WTC11 (cell line): ENCODE measurements around the gene CLASP1. TPM values are rescaled to one million over a fixed set of nuclear protein-coding genes. Genes with fewer than 3 reads are reported as not detected.

Source experiments
- ATAC-seq: fragments of 200-7000 bp; cut with Tn5 transposase; 2 replicates; pipeline ENCODE4 v1.10.0; 2021; ENCODE audit warnings: mild to moderate bottlenecking, moderate library complexity
- CTCF ChIA-PET: fragments of 300-600 bp; sonication (Branson Sonifier 250); formaldehyde crosslinking; loops from one replicate; lab custom pipeline; 2021; ENCODE audit warnings: antibody characterized with exemption; lab: Charles Lee
- POLR2A ChIA-PET: fragments of 350-600 bp; sonication (Branson Sonifier 250); formaldehyde crosslinking; loops from one replicate; lab custom pipeline; 2021; ENCODE audit warnings: antibody characterized with exemption; lab: Charles Lee
- DNase-seq: peaks from one replicate; pipeline ENCODE4 v3.0.0; 2021; ENCODE audit warnings: low spot score
- H3K27ac Mint-ChIP-seq: 2 replicates; pipeline ENCODE4 v1.8.0; 2021; ENCODE audit warnings: mixed read lengths
- H3K27me3 Mint-ChIP-seq: 2 replicates; pipeline ENCODE4 v1.8.0; 2021; ENCODE audit warnings: low read depth, mild to moderate bottlenecking, moderate library complexity, mixed read lengths
- H3K36me3 Mint-ChIP-seq: 2 replicates; pipeline ENCODE4 v1.8.0; 2021; ENCODE audit warnings: mixed read lengths
- H3K4me1 Mint-ChIP-seq: 2 replicates; pipeline ENCODE4 v1.8.0; 2022; ENCODE audit warnings: mixed read lengths
- H3K4me3 Mint-ChIP-seq: 2 replicates; pipeline ENCODE4 v1.8.0; 2021; ENCODE audit warnings: mild to moderate bottlenecking, moderate library complexity, mixed read lengths
- H3K9me3 Mint-ChIP-seq: 2 replicates; pipeline ENCODE4 v1.8.0; 2021; ENCODE audit warnings: mixed read lengths
- ATF1 ChIP-seq: sonication (generic); formaldehyde crosslinking; IDR thresholded peaks from 2 replicates; pipeline ENCODE4 v1.8.1; 2023; ENCODE audit warnings: mild to moderate bottlenecking, moderate library complexity, missing genetic modification reagents
- CREB1 ChIP-seq: sonication (generic); formaldehyde crosslinking; IDR thresholded peaks from 2 replicates; pipeline ENCODE4 v1.8.0; 2023; ENCODE audit warnings: mild to moderate bottlenecking, missing genetic modification reagents
- CTCF ChIP-seq: fragments of 200-600 bp; IDR thresholded peaks from 2 replicates; pipeline ENCODE4 v1.8.0; 2022; ENCODE audit warnings: antibody characterized with exemption
- E2F5 ChIP-seq: sonication (generic); formaldehyde crosslinking; IDR thresholded peaks from 2 replicates; pipeline ENCODE4 v1.8.1; 2022; ENCODE audit warnings: mild to moderate bottlenecking, moderate library complexity, missing genetic modification reagents
- ELF4 ChIP-seq: sonication (generic); formaldehyde crosslinking; IDR thresholded peaks from 2 replicates; pipeline ENCODE4 v1.8.1; 2022; ENCODE audit warnings: low read depth, mild to moderate bottlenecking, moderate library complexity, missing genetic modification reagents
- FOXP4 ChIP-seq: sonication (generic); formaldehyde crosslinking; IDR thresholded peaks from 2 replicates; pipeline ENCODE4 v1.8.0; 2022; ENCODE audit warnings: mild to moderate bottlenecking, missing genetic modification reagents
- HMGXB4 ChIP-seq: sonication (generic); formaldehyde crosslinking; IDR thresholded peaks from 2 replicates; pipeline ENCODE4 v1.8.1; 2023; ENCODE audit warnings: mild to moderate bottlenecking, moderate library complexity, missing genetic modification reagents
- IRF2 ChIP-seq: sonication (generic); formaldehyde crosslinking; IDR thresholded peaks from 2 replicates; pipeline ENCODE4 v1.8.0; 2022; ENCODE audit warnings: low read depth, missing genetic modification reagents, borderline replicate concordance
- JUN ChIP-seq: sonication (generic); formaldehyde crosslinking; IDR thresholded peaks from 2 replicates; pipeline ENCODE4 v1.8.0; 2023; ENCODE audit warnings: mild to moderate bottlenecking, missing genetic modification reagents
- MLX ChIP-seq: sonication (generic); formaldehyde crosslinking; IDR thresholded peaks from 2 replicates; pipeline ENCODE4 v1.8.1; 2023; ENCODE audit warnings: mild to moderate bottlenecking, missing genetic modification reagents, moderate library complexity
- MXD4 ChIP-seq: fragments of 250-450 bp; sonication (Bioruptor Pico); IDR thresholded peaks from 2 replicates; pipeline ENCODE4 v1.8.0; 2021; ENCODE audit warnings: mild to moderate bottlenecking, moderate library complexity, borderline replicate concordance
- NFE2L1 ChIP-seq: sonication (generic); formaldehyde crosslinking; IDR thresholded peaks from 2 replicates; pipeline ENCODE4 v1.8.1; 2023; ENCODE audit warnings: missing genetic modification reagents
- PRDM15 ChIP-seq: sonication (generic); formaldehyde crosslinking; IDR thresholded peaks from 2 replicates; pipeline ENCODE4 v1.8.0; 2022; ENCODE audit warnings: missing genetic modification reagents
- RORB ChIP-seq: fragments of 250-450 bp; sonication (Bioruptor Pico); IDR thresholded peaks from 2 replicates; pipeline ENCODE4 v1.9.0; 2021; ENCODE audit warnings: mild to moderate bottlenecking
- ZNF317 ChIP-seq: sonication (generic); formaldehyde crosslinking; IDR thresholded peaks from 2 replicates; pipeline ENCODE4 v1.8.1; 2023; ENCODE audit warnings: low read depth, mild to moderate bottlenecking, moderate library complexity, missing genetic modification reagents, borderline replicate concordance
- ZNF425 ChIP-seq: fragments of 250-450 bp; sonication (Bioruptor Pico); conservative IDR thresholded peaks from 2 replicates; pipeline ENCODE4 v1.9.0; 2021; ENCODE audit warnings: mild to moderate bottlenecking
- ZNF532 ChIP-seq: fragments of 250-450 bp; sonication (Bioruptor Pico); IDR thresholded peaks from 2 replicates; pipeline ENCODE4 v1.9.0; 2021; ENCODE audit warnings: mild to moderate bottlenecking, borderline replicate concordance
- ZSCAN18 ChIP-seq: fragments of 250-450 bp; sonication (Bioruptor Pico); IDR thresholded peaks from 2 replicates; pipeline ENCODE4 v2.1.2; 2022; ENCODE audit warnings: mild to moderate bottlenecking, moderate library complexity
- total RNA-seq: library from RNA; stranded (reverse); gene quantifications from 3 replicates; pipeline ENCODE4 v1.2.3, GENCODE V29; 2021

The CLASP1 gene
- total RNA-seq, 1 experiment from 2014 or later: 50.0 TPM

- CTCF ChIA-PET: interaction anchor here (1.4 kb wide), 1 partner anchor 16 kb away, joined by 4 read pairs; the partner anchor contains the start of gene RNU4ATAC
- Mint-ChIP-seq H3K4me1 (peaks cover 24% of the 10 kb centered on the region), H3K36me3 (peaks cover 11% of the 10 kb centered on the region), H3K9me3 (peaks cover 22% of the 10 kb centered on the region), H3K27me3 (no peaks in the 10 kb centered on the region), H3K27ac (no peak overlapping the region; the same call in 1 of the 2 replicates), H3K4me3 (no peak overlapping the region)
- POLR2A ChIA-PET: no interaction called here
- ATAC-seq (no peak), DNase-seq (no peak)
- TF ChIP-seq ZSCAN18 (no peak), CREB1 (CRISPR knock-in tag) (no peak), IRF2 (CRISPR knock-in tag) (no peak), MLX (CRISPR knock-in tag) (no peak), CTCF (no peak), ZNF532 (CRISPR knock-in tag) (no peak), FOXP4 (CRISPR knock-in tag) (no peak), RORB (CRISPR knock-in tag) (no peak), ZNF317 (CRISPR knock-in tag) (no peak), E2F5 (no peak), NFE2L1 (no peak), JUN (CRISPR knock-in tag) (no peak), ATF1 (CRISPR knock-in tag) (no peak), PRDM15 (CRISPR knock-in tag) (no peak), MXD4 (CRISPR knock-in tag) (no peak), ELF4 (CRISPR knock-in tag) (no peak), HMGXB4 (CRISPR knock-in tag) (no peak), ZNF425 (CRISPR knock-in tag) (no peak)
Observed at GRCh38 chr2:121545913-121546312, 103.3 kb downstream of the CLASP1 start.
